ENCODE results near the gene BAX. TPM values are rescaled to one million over a fixed set of nuclear protein-coding genes. Genes with fewer than 3 reads are reported as not detected.

BAX gene
- total and polyA plus RNA-seq, 9 of the 15 experiments (the other 6 are each of a cell fraction or from before 2014, with no cell fraction given) = 3.2 to 95.4 (median 44.5) TPM

GRCh38 chr19:48962029-48962848, 7.6 kb downstream of the BAX start:
- Histone ChIP-seq H3K27me3 (ENCODE audit: control insufficient read depth in 2 of 2, insufficient read depth in 2 of 2, low read length in 2 of 2) (no peaks in the 10 kb centered on the region), H3K36me3 (ENCODE audit: control insufficient read depth, insufficient read depth, low read length) (peaks cover 32% of the 10 kb centered on the region), H3K4me1 (replicated peaks in 1 of 2; ENCODE audit: control insufficient read depth in 2 of 2, insufficient read depth in 2 of 2, low read length in 2 of 2) (peaks cover 22 to 41% of the 10 kb centered on the region in 2 experiments), H2AFZ (ENCODE audit: low read depth, low read length) (peak overlapping the region; percentile 37), H3K9me3 (replicated peaks; ENCODE audit: control insufficient read depth, insufficient read depth, low read depth, low read length) (no peaks in the 10 kb centered on the region), H3K9me1 (ENCODE audit: control insufficient read depth, insufficient read depth, low read length) (no peaks in the 10 kb centered on the region), H3K27ac (ENCODE audit: extremely low read depth, low read depth, low read length) (peak overlapping the region; percentile 99), H3K4me3 (peak overlapping the region; percentile 45), H3K9ac (ENCODE audit: insufficient read depth in 1 of 2, low read depth in 2 of 2, low read length in 2 of 2) (peak overlapping the region; percentile 93 to 95), H3K79me2 (ENCODE audit: control insufficient read depth, insufficient read depth, low read length) (peaks cover 51% of the 10 kb centered on the region), H4K20me1 (replicated peaks; ENCODE audit: control insufficient read depth, insufficient read depth, low read length) (peaks cover 17% of the 10 kb centered on the region), H3K4me2 (ENCODE audit: insufficient read depth, low read length) (peak overlapping the region; percentile 89)
- POLR2A ChIA-PET = interaction anchor here (0.6 to 1.9 kb wide), 13 partner anchors 8 to 117 kb away, joined by 3 to 43 read pairs (median 4); partner anchors contain the start of genes DHDH, NUCB1 and PPP1R15A
- FAIRE-seq = peak; percentile 87
- WGBS (ENCODE audit: insufficient coverage, low coverage, missing lambda C conversion rate) = 18% methylated on average over 21 of the region's 22 CpGs
- intact Hi-C loops (cut with micrococcal nuclease) (no loop called here), in situ Hi-C loops (cut with MboI) (loop anchor here (10.0 kb wide), 1 partner anchor 87 kb away; the partner anchor contains the start of gene PPP1R15A)
- BruUV-seq (replicated peaks) = no TSS peak
- CTCF ChIA-PET (ENCODE audit: low intra/inter-chr PET ratio) = no interaction called here
- peak; percentile 77 to 92 (median 83) for DNase-seq (ENCODE audit: extremely low read depth in 1 of 4, low spot score in 3 of 4)
- peak; percentile 70 for ATAC-seq
- TF ChIP-seq MECOM (CRISPR knock-in tag; IDR thresholded peaks at IDR 0.05) (no peak), KLF6 (CRISPR knock-in tag; IDR thresholded peaks at IDR 0.05; ENCODE audit: borderline replicate concordance) (peak; percentile 29; the same call in 1 of the 2 replicates), FOXO4 (CRISPR knock-in tag; IDR thresholded peaks at IDR 0.05) (no peak), GATAD2A (IDR thresholded peaks at IDR 0.05) (0 out of 2 replicates have a peak, but pooled peaks have one; percentile 23), SMARCE1 (IDR thresholded peaks at IDR 0.05) (peak; percentile 44; the same call in 1 of the 2 replicates)
- TF ChIP-seq, protein P1, sequence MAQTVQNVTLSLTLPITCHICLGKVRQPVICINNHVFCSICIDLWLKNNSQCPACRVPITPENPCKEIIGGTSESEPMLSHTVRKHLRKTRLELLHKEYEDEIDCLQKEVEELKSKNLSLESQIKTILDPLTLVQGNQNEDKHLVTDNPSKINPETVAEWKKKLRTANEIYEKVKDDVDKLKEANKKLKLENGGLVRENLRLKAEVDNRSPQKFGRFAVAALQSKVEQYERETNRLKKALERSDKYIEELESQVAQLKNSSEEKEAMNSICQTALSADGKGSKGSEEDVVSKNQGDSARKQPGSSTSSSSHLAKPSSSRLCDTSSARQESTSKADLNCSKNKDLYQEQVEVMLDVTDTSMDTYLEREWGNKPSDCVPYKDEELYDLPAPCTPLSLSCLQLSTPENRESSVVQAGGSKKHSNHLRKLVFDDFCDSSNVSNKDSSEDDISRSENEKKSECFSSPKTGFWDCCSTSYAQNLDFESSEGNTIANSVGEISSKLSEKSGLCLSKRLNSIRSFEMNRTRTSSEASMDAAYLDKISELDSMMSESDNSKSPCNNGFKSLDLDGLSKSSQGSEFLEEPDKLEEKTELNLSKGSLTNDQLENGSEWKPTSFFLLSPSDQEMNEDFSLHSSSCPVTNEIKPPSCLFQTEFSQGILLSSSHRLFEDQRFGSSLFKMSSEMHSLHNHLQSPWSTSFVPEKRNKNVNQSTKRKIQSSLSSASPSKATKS (CRISPR knock-in tag; IDR thresholded peaks at IDR 0.05) = no peak
- TF ChIP-seq, protein P2, sequence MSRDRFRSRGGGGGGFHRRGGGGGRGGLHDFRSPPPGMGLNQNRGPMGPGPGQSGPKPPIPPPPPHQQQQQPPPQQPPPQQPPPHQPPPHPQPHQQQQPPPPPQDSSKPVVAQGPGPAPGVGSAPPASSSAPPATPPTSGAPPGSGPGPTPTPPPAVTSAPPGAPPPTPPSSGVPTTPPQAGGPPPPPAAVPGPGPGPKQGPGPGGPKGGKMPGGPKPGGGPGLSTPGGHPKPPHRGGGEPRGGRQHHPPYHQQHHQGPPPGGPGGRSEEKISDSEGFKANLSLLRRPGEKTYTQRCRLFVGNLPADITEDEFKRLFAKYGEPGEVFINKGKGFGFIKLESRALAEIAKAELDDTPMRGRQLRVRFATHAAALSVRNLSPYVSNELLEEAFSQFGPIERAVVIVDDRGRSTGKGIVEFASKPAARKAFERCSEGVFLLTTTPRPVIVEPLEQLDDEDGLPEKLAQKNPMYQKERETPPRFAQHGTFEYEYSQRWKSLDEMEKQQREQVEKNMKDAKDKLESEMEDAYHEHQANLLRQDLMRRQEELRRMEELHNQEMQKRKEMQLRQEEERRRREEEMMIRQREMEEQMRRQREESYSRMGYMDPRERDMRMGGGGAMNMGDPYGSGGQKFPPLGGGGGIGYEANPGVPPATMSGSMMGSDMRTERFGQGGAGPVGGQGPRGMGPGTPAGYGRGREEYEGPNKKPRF (IDR thresholded peaks at IDR 0.05; ENCODE audit: low read depth, low read length) = no peak
- TF ChIP-seq, protein P3, sequence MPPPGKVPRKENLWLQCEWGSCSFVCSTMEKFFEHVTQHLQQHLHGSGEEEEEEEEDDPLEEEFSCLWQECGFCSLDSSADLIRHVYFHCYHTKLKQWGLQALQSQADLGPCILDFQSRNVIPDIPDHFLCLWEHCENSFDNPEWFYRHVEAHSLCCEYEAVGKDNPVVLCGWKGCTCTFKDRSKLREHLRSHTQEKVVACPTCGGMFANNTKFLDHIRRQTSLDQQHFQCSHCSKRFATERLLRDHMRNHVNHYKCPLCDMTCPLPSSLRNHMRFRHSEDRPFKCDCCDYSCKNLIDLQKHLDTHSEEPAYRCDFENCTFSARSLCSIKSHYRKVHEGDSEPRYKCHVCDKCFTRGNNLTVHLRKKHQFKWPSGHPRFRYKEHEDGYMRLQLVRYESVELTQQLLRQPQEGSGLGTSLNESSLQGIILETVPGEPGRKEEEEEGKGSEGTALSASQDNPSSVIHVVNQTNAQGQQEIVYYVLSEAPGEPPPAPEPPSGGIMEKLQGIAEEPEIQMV (tag; conservative IDR thresholded peaks at IDR 0.05; ENCODE audit: low read depth) = no peak
- TF ChIP-seq, protein P4, sequence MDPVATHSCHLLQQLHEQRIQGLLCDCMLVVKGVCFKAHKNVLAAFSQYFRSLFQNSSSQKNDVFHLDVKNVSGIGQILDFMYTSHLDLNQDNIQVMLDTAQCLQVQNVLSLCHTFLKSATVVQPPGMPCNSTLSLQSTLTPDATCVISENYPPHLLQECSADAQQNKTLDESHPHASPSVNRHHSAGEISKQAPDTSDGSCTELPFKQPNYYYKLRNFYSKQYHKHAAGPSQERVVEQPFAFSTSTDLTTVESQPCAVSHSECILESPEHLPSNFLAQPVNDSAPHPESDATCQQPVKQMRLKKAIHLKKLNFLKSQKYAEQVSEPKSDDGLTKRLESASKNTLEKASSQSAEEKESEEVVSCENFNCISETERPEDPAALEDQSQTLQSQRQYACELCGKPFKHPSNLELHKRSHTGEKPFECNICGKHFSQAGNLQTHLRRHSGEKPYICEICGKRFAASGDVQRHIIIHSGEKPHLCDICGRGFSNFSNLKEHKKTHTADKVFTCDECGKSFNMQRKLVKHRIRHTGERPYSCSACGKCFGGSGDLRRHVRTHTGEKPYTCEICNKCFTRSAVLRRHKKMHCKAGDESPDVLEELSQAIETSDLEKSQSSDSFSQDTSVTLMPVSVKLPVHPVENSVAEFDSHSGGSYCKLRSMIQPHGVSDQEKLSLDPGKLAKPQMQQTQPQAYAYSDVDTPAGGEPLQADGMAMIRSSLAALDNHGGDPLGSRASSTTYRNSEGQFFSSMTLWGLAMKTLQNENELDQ (CRISPR knock-in tag; IDR thresholded peaks at IDR 0.05; ENCODE audit: borderline replicate concordance) = no peak
